Bone marrow (tissue), 2 donors: ENCODE measurements around the gene ATAD3A.

Experiments
- DNase-seq, 2 donors: peaks; one replicate each; lab custom pipeline; 2025; lab: John Stamatoyannopoulos, UW

Gene ATAD3A

GRCh38 chr1:1582585-1583346 lies 70.8 kb downstream of the ATAD3A start:
- DNase-seq, result no peak

DNA sequence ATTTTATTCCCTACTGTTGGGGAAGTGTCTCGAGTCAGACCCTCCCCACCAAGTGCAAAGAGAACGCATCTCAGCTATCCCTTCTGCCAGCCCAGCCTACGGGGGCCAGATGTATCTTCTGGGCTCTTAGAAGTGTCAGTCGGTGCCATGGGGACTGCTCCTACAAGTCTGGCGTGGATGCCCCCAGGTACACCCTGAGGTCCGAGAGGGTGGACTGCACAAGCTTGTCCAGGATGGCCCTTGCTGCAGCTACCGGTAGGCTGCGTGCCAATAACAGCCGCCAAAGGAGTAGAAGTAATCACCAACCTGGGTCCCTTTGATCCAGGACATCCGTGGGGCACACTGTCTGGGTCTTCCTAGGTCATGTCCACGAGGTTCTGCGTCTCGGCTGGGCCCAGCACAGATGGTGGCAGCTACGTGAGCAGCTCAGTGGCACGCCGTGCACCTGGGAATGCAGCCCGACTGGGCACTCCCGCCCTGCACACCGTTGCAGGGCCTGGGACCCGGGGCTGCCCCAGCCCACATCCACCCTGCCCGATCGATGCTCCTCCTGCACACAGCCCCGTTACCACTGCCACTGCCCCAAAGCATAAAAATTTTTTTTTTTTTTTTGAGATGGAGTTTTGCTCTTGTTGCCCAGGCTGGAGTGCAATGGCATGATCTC lies 71.5 kb downstream of the ATAD3A start:
- no peak for DNase-seq
